MCF 10A (cell line): ENCODE measurements around the gene SDK2. TPM values are rescaled to one million over a fixed set of nuclear protein-coding genes. Genes with fewer than 3 reads are reported as not detected.

Source experiments
- BruUV-seq: library from RNA; stranded (reverse); fragments of 400-500 nt; replicated peaks from 2 replicates; lab custom pipeline; 2021; lab: Mats Ljungman, UMichigan
- CTCF ChIA-PET: fragments of 300-600 bp; sonication (Branson Sonifier 250); formaldehyde crosslinking; extraction: SDS; loops from one replicate; lab custom pipeline; 2021; ENCODE audit warnings: antibody characterized with exemption, inconsistent platforms; lab: Yijun Ruan, JAX
- POLR2A ChIA-PET: fragments of 300-600, 350-650 bp; sonication (Branson Sonifier 250); formaldehyde crosslinking; extraction: SDS; loops from one replicate; lab custom pipeline; 2020; ENCODE audit warnings: antibody characterized with exemption, inconsistent platforms; lab: Yijun Ruan, JAX
- DNase-seq: peaks from one replicate; pipeline ENCODE4 v3.0.0-alpha.2; 2018; ENCODE audit not compliant: unreplicated experiment
- H3K27ac Mint-ChIP-seq: one replicate; pipeline ENCODE4 v1.8.0; 2022; ENCODE audit warnings: mild to moderate bottlenecking, low read depth, mixed read lengths; ENCODE audit not compliant: unreplicated experiment
- H3K27me3 Mint-ChIP-seq: one replicate; pipeline ENCODE4 v1.8.0; 2022; ENCODE audit warnings: mixed read lengths; ENCODE audit not compliant: insufficient read depth, unreplicated experiment
- H3K36me3 Mint-ChIP-seq: one replicate; pipeline ENCODE4 v1.8.0; 2022; ENCODE audit warnings: mild to moderate bottlenecking, moderate library complexity, mixed read lengths; ENCODE audit not compliant: insufficient read depth, unreplicated experiment
- H3K4me1 Mint-ChIP-seq: one replicate; pipeline ENCODE4 v1.8.0; 2022; ENCODE audit warnings: mixed read lengths; ENCODE audit not compliant: insufficient read depth, unreplicated experiment
- H3K4me3 Mint-ChIP-seq: one replicate; pipeline ENCODE4 v1.8.0; 2022; ENCODE audit warnings: mild to moderate bottlenecking, moderate library complexity, mixed read lengths; ENCODE audit not compliant: unreplicated experiment
- H3K9me3 Mint-ChIP-seq: one replicate; pipeline ENCODE4 v1.8.0; 2022; ENCODE audit warnings: mixed read lengths; ENCODE audit not compliant: unreplicated experiment
- intact Hi-C: fragments of 100-400 bp; cut with micrococcal nuclease; formaldehyde crosslinking; loops from 2 replicates; pipeline ENCODE4 v1.14.1; 2022
- total RNA-seq: library from RNA; stranded (reverse); gene quantifications from 2 replicates; pipeline ENCODE4 v1.2.3, GENCODE V29; 2022
- TF ChIP-seq, protein P1 (sequence below): fragments of 200-600 bp; IDR thresholded peaks from one replicate; pipeline ENCODE4 v1.8.0; 2022; ENCODE audit warnings: antibody characterized with exemption, mild to moderate bottlenecking; ENCODE audit not compliant: unreplicated experiment

Gene SDK2
- total RNA-seq, 1 experiment from 2014 or later = not detected

DNA sequence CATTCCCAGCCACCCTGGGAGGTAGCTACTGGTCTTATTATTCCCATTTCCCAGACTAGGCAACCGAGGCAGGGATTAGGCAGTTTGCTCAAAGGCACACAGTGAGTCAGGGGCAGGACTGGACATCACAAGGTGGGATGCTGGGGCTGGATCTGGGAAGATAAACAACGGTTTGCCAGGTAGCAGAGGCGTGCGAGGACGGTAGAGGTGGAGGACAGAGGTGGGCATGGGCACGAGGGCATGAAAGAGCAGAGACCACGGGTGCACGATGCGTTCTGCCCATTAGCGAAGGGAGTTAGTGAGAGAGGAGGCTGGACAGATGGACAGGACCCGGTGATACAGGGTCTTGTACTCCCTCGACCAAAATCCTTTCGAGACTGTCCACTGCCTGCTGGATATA, 148.0 kb downstream of the SDK2 start:
- BruUV-seq = no TSS peak
- H3K27ac Mint-ChIP-seq = no peak overlapping the region
- peaks cover 77% of the 10 kb centered on the region for H3K27me3 Mint-ChIP-seq
- POLR2A ChIA-PET = no interaction called here
- peaks cover 7% of the 10 kb centered on the region for H3K9me3 Mint-ChIP-seq
- TF ChIP-seq, protein P1, sequence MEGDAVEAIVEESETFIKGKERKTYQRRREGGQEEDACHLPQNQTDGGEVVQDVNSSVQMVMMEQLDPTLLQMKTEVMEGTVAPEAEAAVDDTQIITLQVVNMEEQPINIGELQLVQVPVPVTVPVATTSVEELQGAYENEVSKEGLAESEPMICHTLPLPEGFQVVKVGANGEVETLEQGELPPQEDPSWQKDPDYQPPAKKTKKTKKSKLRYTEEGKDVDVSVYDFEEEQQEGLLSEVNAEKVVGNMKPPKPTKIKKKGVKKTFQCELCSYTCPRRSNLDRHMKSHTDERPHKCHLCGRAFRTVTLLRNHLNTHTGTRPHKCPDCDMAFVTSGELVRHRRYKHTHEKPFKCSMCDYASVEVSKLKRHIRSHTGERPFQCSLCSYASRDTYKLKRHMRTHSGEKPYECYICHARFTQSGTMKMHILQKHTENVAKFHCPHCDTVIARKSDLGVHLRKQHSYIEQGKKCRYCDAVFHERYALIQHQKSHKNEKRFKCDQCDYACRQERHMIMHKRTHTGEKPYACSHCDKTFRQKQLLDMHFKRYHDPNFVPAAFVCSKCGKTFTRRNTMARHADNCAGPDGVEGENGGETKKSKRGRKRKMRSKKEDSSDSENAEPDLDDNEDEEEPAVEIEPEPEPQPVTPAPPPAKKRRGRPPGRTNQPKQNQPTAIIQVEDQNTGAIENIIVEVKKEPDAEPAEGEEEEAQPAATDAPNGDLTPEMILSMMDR = no peak
- CTCF ChIA-PET = no interaction called here
- H3K4me1 Mint-ChIP-seq = no peaks in the 10 kb centered on the region
- no peak overlapping the region for H3K4me3 Mint-ChIP-seq
- no peaks in the 10 kb centered on the region for H3K36me3 Mint-ChIP-seq
- DNase-seq = no peak
- intact Hi-C loops = no loop called here

DNA sequence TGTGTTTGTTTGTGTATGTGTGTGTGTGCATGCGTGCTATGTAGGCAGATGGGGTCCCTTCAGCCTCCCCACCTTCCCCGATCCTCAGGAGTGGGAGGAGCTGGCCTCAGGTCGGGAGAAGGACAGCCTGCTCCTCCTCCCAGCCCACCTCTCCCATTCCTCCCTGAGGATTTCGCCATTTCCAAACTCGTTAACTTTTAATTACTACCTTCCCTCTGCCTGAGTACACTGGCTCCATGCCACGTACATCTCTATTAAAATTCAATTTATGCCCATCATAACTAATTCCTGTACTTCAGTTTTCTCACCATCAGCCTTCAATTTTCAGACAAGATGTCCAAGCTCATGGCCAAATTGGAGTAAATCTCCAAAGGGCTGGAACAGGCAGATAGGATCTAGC, 148.6 kb downstream of the SDK2 start:
- H3K36me3 Mint-ChIP-seq = no peaks in the 10 kb centered on the region
- TF ChIP-seq, protein P1 = no peak
- BruUV-seq = no TSS peak
- H3K9me3 Mint-ChIP-seq = peaks cover 5% of the 10 kb centered on the region
- intact Hi-C loops = no loop called here
- no peak overlapping the region for H3K4me3 Mint-ChIP-seq
- POLR2A ChIA-PET = no interaction called here
- no peak overlapping the region for H3K27ac Mint-ChIP-seq
- peaks cover 72% of the 10 kb centered on the region for H3K27me3 Mint-ChIP-seq
- no peak for DNase-seq
- CTCF ChIA-PET = no interaction called here
- H3K4me1 Mint-ChIP-seq = no peaks in the 10 kb centered on the region

DNA sequence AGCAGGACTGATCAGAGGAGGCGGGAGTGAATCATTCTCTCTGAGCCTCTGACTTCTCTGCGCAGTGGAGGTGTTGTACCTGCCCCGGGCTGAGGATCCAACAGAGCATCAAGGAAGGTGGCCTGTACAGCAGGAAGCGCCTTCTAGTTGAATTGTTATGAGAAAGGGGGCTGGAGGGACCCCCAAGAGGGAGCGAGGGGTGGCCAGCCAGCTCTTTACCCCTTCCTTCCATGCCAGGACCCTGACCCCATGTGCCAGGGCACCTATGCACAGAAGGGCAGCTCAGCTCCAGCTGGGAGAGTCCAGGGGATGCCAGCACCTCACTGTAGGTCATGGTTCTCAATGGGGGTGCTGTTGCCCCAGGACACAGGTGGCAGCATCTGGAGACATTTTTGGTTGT, 149.3 kb downstream of the SDK2 start:
- POLR2A ChIA-PET = no interaction called here
- CTCF ChIA-PET = no interaction called here
- no peaks in the 10 kb centered on the region for H3K36me3 Mint-ChIP-seq
- no peaks in the 10 kb centered on the region for H3K4me1 Mint-ChIP-seq
- DNase-seq = no peak
- no peaks in the 10 kb centered on the region for H3K9me3 Mint-ChIP-seq
- no peak overlapping the region for H3K27ac Mint-ChIP-seq
- H3K4me3 Mint-ChIP-seq = no peak overlapping the region
- BruUV-seq = no TSS peak
- intact Hi-C loops = no loop called here
- peaks cover 65% of the 10 kb centered on the region for H3K27me3 Mint-ChIP-seq
- TF ChIP-seq, protein P1 = no peak

DNA sequence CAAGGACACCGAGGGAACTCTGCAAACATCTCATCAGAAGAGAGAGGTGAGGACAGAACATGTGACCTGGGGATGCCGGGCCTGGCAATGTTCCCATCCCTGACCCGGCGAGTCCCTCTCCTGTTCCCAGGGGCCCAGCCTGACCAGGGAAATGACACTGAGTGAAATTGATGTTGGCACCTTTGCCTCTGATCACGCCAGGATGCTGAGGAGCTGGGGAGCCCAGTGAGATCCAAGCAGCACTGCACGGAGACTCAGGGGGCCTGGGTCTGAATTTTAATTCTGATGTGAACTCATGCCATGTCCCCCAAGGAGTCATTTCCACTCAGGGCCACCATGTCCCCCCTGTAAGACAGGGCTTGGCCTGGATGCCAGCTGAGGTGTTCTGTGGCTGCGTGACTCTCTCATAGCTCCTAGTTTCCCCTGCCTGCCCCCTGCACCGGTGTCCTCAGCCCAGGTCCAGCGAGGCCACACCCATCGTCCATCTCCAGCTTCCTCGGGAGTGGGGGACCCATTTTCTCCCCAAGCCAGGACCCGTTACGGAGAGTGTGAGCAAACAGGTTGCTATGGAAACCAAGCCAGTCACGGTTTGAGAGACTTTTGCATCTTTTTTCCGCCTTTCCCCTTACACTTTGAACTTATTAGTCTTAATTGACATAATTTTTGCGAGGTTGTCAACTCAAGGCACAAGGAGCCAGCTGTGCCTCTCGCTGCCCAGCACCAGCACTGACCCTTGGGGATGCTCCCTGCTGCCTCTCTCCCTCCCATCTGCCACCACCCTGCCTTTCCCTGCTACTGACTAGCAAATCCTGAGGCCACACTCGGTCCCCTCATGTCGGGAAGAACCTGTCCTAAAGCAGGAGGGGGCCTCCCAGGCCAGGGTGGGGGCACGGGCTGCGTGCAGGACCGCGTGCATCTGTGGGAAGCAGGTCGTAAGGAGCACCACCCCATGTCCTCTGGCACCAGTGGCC, 150.0 kb downstream of the SDK2 start:
- Mint-ChIP-seq H3K4me3 (no peak overlapping the region), H3K27me3 (peaks cover 65% of the 10 kb centered on the region), H3K9me3 (no peaks in the 10 kb centered on the region), H3K36me3 (no peaks in the 10 kb centered on the region), H3K4me1 (no peaks in the 10 kb centered on the region), H3K27ac (no peak overlapping the region)
- intact Hi-C loops = no loop called here
- DNase-seq = no peak
- CTCF ChIA-PET = interaction anchor here (0.7 kb wide), 1 partner anchor 186 kb away, joined by 3 read pairs; no protein-coding TSS in a partner anchor
- no TSS peak for BruUV-seq
- TF ChIP-seq, protein P1 = no peak
- POLR2A ChIA-PET = no interaction called here
